Left lung (tissue), 10 donors: ENCODE data around the gene FAM221A. TPM values are rescaled to one million over a fixed set of nuclear protein-coding genes. Genes with fewer than 3 reads are reported as not detected.

Source experiments
- ATAC-seq: fragments of 200-7000 bp; cut with Tn5 transposase; one replicate; pipeline ENCODE4 v1.9.1; 2020; ENCODE audit warnings: moderate library complexity
- DNase-seq, 4 donors: peaks; one replicate each; pipeline ENCODE4 v3.0.0-alpha.2; 2013 to 2020
- H3K27ac ChIP-seq, 2 donors: fragments of 200-600 bp; sonication (generic) in 1 of 2; one replicate each; pipeline versions ENCODE4 v1.5.0 to v1.8.0; 2020 to 2021
- H3K27me3 ChIP-seq, 2 donors: fragments of 200-600 bp; sonication (generic) in 1 of 2; one replicate each; pipeline versions ENCODE4 v1.5.0 to v1.8.0; 2020 to 2021
- H3K36me3 ChIP-seq, 2 donors: fragments of 200-600 bp; sonication (generic) in 1 of 2; one replicate each; pipeline versions ENCODE4 v1.5.0 to v1.8.0; 2020 to 2021
- H3K4me1 ChIP-seq, 2 donors: fragments of 200-600 bp; one replicate each; pipeline ENCODE4 v1.8.0; 2021
- H3K4me3 ChIP-seq, 2 donors: fragments of 200-600 bp; sonication (generic) in 1 of 2; one replicate each; pipeline versions ENCODE4 v1.5.0 to v1.8.0; 2020 to 2021; ENCODE audit warnings: mild to moderate bottlenecking in 1 of 2
- H3K9me3 ChIP-seq, 2 donors: fragments of 200-600 bp; sonication (generic) in 1 of 2; one replicate each; pipeline versions ENCODE4 v1.5.0 to v1.8.0; 2020 to 2021
- intact Hi-C, 2 donors: fragments of 100-400 bp; cut with DNase I; formaldehyde crosslinking; loops; one replicate each; pipeline versions ENCODE4 v1.11.2 to v1.14.2; 2022
- polyA plus RNA-seq, 6 donors: library from polyadenylated mRNA; unstranded; fragments of 120-200 nt; gene quantifications; one replicate each; pipeline ENCODE4 v1.2.1, GENCODE V29; 2013; ENCODE audit not compliant: insufficient read length in 6 of 6
- total RNA-seq, 2 donors: library from RNA; stranded (reverse); fragmentation: NEBNext Ultra II Directional; extraction: Animal tissue kit (Norgen Biotek cat#: 25700); gene quantifications; one replicate each; pipeline ENCODE4 v1.2.1, GENCODE V29; 2021
- TF ChIP-seq, protein P1 (sequence below), 2 donors: fragments of 200-600 bp; sonication (generic) in 1 of 2; IDR thresholded peaks; one replicate each; pipeline versions ENCODE4 v1.5.0 to v1.8.0; 2021; ENCODE audit warnings: antibody characterized with exemption in 2 of 2
- donor health status: DM: no; HTN: yes; CAD: no.
- donor health status: DM: no; HTN: no; CAD: no.

FAM221A gene
- total and polyA plus RNA-seq, 8 donors, result 7.6 to 19.0 (median 15.4) TPM

DNA sequence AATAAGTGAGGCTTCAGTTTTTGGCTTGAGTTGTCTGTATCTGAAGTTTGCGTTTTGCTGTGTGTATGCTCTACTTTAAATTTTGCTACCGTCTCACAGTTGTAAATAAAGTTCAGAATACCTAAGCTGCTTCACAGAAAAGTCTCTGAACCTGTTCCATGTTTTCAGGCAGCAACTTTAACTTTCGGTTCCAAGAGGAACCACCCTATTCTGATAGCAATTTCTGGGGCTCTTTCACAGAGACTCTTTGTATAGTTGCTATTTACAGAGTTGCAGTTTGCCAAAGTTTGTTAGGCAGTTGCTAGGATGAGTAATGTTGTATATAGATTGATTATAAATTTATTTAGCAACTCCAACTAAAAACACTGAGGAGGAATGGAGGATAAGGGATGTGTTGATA is 5.7 kb downstream of the FAM221A start:
- TF ChIP-seq, protein P1, sequence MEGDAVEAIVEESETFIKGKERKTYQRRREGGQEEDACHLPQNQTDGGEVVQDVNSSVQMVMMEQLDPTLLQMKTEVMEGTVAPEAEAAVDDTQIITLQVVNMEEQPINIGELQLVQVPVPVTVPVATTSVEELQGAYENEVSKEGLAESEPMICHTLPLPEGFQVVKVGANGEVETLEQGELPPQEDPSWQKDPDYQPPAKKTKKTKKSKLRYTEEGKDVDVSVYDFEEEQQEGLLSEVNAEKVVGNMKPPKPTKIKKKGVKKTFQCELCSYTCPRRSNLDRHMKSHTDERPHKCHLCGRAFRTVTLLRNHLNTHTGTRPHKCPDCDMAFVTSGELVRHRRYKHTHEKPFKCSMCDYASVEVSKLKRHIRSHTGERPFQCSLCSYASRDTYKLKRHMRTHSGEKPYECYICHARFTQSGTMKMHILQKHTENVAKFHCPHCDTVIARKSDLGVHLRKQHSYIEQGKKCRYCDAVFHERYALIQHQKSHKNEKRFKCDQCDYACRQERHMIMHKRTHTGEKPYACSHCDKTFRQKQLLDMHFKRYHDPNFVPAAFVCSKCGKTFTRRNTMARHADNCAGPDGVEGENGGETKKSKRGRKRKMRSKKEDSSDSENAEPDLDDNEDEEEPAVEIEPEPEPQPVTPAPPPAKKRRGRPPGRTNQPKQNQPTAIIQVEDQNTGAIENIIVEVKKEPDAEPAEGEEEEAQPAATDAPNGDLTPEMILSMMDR (IDR thresholded peaks at IDR 0.05), result no peak
- peak overlapping the region in 1 of 2 donors; percentile 18 for H3K27ac ChIP-seq
- no peak overlapping the region for H3K4me3 ChIP-seq
- H3K27me3 ChIP-seq, result no peaks in the 10 kb centered on the region
- peaks cover 0 to 18% of the 10 kb centered on the region in 2 donors for H3K36me3 ChIP-seq
- DNase-seq (no peak), ATAC-seq (peak; percentile 50)
- H3K9me3 ChIP-seq, result no peaks in the 10 kb centered on the region
- intact Hi-C loops, result no loop called here
- peaks cover 0 to 12% of the 10 kb centered on the region in 2 donors for H3K4me1 ChIP-seq

DNA sequence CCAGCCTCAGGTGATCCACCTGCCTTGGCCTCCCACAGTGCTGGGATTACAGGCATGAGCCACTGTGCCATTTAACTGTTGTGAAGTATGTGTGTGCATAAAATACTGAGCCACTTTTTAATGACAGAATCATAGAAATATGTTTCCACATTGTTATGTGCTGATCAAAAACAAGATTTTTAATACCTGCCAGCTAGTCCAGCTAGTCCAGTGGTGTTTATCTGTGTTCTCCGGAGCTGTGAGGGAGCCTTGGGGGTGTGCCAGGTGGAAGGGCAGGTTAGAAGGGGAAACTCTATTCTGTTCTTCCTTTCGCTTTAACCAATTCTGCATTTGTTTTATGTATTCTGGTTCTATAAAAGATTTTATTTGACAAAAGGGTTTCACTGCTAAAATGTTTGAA is 7.0 kb downstream of the FAM221A start:
- DNase-seq (peak in 1 of 4 donors; percentile 19), ATAC-seq (no peak)
- intact Hi-C loops, result no loop called here
- Histone ChIP-seq H3K4me3 (no peak overlapping the region), H3K36me3 (peaks cover 0 to 29% of the 10 kb centered on the region in 2 donors), H3K9me3 (no peaks in the 10 kb centered on the region), H3K27me3 (no peaks in the 10 kb centered on the region), H3K27ac (no peak overlapping the region), H3K4me1 (no peaks in the 10 kb centered on the region)
- TF ChIP-seq, protein P1 (IDR thresholded peaks at IDR 0.05), result no peak

DNA sequence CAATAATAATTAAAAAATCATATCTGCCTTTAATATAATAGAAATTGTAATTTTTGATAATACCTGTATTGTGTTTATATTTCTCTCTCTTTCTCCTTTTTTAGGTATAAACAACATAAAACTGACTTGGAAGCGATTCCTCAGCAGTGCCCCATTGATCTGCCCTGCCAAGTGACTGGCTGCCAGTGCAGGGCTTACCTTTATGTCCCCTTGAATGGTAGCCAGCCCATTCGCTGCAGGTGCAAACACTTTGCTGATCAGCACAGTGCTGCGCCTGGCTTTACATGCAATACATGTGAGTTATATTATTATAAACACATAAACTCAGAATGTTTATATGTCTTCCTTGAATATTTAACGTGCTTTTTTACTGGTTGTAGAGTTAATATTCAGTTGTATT is 9.2 kb downstream of the FAM221A start:
- ATAC-seq, result no peak
- Histone ChIP-seq H3K4me1 (no peaks in the 10 kb centered on the region), H3K27me3 (no peaks in the 10 kb centered on the region), H3K9me3 (no peaks in the 10 kb centered on the region), H3K27ac (no peak overlapping the region), H3K4me3 (no peak overlapping the region), H3K36me3 (peaks cover 0 to 45% of the 10 kb centered on the region in 2 donors)
- TF ChIP-seq, protein P1 (IDR thresholded peaks at IDR 0.05), result no peak
- no peak for DNase-seq
- intact Hi-C loops, result no loop called here

DNA sequence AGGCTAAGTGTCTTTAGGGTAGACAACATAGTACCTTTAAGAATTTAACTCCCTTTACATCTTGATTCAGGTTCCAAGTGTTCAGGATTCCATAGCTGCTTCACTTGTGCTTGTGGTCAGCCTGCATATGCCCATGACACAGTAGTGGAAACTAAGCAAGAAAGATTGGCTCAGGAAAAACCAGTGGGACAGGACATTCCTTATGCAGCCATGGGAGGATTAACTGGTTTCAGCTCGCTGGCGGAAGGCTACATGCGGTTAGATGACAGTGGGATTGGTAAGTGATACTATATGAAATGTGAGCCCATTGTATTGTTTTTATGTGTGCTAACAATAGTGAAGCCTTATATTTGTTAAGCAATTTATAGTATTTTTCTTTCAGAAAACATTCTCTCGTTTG is 11.3 kb downstream of the FAM221A start:
- intact Hi-C loops, result no loop called here
- Histone ChIP-seq H3K36me3 (peaks cover 0 to 59% of the 10 kb centered on the region in 2 donors), H3K27me3 (no peaks in the 10 kb centered on the region), H3K9me3 (no peaks in the 10 kb centered on the region), H3K4me1 (no peaks in the 10 kb centered on the region), H3K27ac (no peak overlapping the region), H3K4me3 (no peak overlapping the region)
- no peak for DNase-seq
- no peak for ATAC-seq
- TF ChIP-seq, protein P1 (IDR thresholded peaks at IDR 0.05), result no peak

DNA sequence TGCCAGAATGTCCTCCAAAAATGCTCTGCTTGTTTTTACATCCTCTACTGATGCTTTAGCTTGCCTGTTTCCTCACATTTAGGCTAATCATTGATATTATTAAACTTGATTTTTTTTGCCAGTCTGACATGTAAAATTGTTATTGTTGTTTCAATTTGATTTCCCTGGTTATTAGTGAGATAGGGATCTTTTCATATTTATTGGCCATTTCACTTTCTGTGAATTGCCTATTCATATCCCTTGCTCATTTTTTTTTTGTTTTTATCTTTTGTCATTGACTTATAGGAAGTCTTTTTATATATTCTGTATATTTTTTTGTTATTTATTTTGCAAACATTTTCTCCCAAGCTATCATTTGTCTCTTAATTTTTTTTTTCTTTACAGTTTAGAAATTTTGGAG is 13.2 kb downstream of the FAM221A start:
- no peaks in the 10 kb centered on the region for H3K27me3 ChIP-seq
- intact Hi-C loops, result no loop called here
- ATAC-seq (no peak), DNase-seq (no peak)
- no peak overlapping the region for H3K27ac ChIP-seq
- TF ChIP-seq, protein P1 (IDR thresholded peaks at IDR 0.05), result no peak
- H3K36me3 ChIP-seq, result peaks cover 0 to 55% of the 10 kb centered on the region in 2 donors
- H3K4me1 ChIP-seq, result no peaks in the 10 kb centered on the region
- no peaks in the 10 kb centered on the region for H3K9me3 ChIP-seq
- no peak overlapping the region for H3K4me3 ChIP-seq
